NCI-H524 (cell line): ENCODE results near the gene DENND4C.
"Not testable (repeated sequence)": the region's sequence is repeated elsewhere in the genome, so short reads cannot be mapped to it uniquely, and the experiment has no call there.

Source experiments
- DNase-seq, 2 experiments: peaks; one replicate each; lab custom pipeline; 2025; lab: John Stamatoyannopoulos, UW

DENND4C gene

DNA sequence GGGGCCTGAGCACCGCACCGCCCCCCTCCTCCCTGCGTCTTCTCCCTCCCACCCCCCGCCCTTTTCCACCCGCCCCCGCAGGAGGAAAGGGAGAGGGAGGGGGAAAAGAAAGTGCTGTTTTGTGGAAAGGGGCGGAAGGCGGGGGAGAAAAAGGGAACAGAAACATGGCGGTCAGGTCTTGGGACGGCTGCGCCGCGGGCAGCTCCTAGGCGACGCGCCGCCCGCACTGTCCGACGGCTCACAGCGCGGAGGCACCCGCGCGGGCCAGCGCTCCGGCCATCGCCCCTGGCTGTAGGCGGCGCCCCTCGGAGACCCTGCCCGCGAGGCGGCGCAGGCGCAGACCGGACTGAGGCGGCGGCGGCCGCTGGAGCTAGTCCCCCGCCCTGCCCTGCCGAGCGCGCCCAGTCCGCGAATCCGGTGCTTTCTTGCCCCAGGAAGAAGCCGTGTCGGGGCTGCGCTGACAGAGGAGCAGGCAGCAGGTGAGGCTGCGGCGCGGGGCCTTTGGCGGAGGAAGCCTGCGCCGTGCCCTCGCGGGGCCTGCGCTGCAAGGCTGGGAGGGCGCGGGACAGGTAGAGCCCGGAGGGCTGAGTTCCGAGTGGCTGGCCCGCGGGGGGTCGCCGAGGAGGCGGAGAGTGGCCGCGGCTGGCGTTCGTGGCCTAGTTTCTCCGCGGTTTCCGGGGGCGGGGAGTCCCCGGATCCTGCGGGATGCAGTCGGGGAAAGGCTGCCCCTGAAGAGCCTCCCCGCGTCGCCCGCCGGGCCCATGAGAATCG, at the start of gene DENND4C:
Gene DENND4C (plus strand): TSS at position 339 of the 771 bp plus-strand sequence. CDS start 45,482 bp downstream, outside the sequence.
- DNase-seq = peak; percentile 84 to 88

DNA sequence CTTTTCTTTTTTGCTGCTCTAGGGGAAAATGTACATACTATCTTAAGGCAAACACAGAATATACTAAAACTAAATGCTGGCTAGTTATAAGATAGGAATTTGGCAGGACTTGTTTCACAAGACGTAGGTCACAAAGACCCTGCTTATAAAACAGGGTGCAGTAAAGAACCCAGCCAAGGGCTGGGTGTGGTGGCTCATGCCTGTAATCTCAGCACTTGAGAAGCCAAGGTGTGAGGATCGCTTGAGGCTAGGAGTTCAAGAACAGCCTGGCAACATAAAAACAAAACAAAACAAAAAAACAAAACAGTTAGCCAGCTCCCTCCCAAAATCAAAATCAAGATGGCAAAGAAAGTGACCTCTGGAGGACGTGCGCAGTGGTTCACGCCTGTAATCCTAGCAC, 49.5 kb upstream of the DENND4C start:
- DNase-seq = no peak

DNA sequence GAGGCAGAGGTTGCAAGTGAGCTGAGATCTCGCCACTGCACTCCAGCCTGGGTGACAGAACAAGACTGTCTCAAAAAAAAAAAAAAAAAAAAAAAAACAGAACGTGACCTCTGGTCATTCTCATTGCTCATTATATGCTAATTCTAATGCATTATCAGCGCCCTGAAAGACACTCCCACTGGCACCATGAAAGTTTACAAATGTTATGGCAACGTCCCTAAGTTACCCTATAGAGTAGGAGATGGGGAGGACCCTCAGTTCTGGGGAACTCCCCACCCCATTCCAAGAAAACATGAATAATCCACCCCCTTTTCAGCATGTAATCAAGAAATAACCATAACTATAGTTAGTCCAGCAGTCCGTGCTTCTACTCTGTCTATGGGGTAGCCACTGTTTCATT, 48.9 kb upstream of the DENND4C start:
- no peak for DNase-seq

DNA sequence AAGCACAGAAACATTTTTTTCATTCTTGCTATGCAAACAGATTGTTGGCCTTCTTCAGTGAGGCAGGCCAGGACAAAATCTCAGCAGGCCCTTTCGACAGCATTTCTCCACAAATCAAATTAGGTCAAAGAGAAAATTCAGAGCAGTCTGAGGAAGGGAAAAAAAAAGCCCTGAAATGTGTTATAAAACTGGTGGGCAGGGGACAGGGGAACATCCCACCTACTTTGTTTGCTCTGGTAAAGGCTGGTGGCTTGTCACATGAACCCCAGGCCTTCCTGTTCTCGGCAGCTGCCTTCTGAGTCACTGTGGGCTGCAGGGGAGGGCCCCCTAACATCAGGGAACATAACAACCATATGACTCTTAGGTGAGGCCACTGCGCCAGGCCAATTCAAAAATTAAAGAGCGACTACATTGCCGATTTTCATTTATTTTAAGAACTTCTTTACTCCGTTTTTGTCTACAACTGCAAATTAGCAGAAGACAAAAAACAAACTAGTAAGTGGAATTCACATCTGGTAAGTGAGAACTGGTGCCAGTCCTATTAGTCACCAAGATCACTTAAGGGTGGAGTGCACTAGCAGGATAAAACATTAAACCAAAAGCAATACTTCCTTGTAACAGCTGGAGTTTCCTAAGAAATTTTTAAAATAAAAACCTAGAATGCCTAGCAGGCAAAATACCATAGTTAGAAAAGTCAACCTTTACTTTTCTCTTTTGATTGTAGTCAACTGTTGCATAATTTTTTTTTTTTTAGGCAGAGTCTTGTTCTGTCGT, 46.2 kb upstream of the DENND4C start:
- DNase-seq = no peak

DNA sequence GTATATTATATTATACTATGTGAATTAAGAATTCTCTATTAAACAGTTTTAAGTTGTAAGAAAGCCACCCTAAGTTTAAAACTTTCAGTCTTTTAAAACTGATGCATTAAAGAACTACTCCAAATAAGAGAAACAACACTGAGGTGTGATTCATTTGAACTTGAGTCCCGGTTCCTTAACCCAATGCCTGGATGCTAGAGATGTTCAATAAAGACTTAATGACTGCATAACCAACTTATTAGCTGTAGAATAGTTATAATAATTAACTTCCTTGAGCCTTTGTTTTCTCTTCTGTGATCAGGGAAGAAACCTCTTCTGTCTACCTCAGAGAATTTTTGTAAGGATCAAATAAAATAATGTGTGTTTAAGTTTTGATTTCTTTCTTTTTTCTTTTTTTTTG, 45.3 kb upstream of the DENND4C start:
- DNase-seq = no peak

DNA sequence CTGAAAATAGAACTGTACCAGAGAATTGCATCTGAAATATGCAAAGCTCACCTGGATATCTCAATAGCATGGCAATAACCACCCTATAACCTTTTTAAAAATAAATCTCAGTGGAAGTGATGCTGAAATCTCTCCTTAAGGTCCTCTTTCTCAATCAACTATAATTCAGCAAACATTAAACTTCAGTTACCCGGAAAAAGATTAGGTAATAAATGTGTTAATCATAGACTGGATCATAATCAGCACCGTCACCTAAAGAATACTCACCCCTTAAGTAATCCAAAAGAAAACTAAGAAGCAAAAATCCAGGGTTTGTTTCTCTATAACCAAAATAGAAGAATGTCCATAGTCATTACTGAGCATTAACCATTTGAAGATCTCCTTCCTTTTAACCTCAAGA, 44.3 kb upstream of the DENND4C start:
- no peak for DNase-seq

DNA sequence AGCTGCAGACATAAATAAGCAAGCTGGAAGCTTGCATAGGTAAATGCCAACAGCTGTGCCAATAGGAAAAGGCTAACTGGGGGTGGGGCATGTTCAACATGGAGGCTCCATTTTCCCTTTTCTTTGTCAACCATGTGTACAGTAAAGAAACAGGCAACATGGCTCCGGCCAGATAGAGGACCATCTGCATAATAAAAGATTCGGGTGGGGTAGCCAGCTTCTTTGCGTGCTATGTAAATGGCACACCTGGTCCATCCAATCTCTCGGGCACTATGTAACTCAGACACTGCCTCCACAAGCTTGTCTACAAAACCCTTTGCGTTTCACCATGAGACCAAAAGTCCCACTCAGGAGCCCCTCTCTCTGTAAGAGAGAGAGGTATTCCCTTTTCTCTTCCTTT, 41.7 kb upstream of the DENND4C start:
- DNase-seq = no peak

DNA sequence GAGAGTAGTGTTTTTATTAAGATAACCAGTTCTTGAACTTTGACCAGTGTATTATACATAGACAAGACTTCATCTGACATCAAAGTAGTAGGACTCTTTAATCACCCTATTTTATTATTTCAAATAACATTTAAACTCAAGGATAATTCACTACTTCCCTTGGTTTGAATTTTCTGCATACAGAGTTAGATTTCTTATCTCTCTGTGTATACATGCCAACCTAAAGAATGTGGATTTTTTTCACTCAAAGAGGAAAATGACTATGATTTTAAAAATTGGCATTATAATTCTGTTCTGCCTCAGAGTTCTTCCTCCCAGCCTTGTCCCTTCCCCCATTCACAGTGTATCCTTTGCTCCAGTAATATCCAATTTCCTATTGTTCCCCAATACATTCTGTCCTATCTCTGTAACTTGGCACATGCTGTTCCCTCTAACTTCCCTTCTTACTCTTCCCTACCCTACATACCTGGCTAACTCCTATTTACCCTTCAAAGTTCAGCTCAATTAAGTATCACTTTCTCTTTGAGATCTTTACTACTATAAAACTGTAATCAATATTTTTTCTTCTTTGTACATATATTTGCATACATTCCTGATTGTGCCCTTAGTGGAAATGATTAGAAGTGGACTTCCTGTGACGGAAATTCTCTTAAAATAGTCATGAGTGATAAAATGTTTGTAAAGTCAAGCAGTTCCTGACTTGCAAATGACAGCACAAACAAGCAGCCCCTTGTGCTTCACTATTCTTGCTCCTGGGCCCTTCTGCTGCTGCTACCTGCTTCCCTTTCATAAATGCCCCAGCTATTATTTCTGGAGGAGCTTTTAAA, 38.1 kb upstream of the DENND4C start:
- DNase-seq = no peak

DNA sequence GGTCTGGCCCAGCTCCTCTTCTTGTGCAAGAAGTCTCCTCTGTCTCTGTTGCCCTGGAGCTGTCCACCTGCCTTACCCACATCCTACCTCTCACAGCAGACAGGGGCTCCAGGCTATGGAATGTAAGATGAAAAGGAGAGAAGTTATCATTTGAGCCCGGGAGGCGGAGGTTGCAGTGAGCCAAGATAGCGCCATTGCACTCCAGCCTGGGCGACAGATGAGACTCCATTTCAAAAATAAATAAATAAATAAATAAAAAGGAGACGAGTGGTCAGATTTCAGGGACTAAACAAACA, 37.5 kb upstream of the DENND4C start:
- no peak for DNase-seq

DNA sequence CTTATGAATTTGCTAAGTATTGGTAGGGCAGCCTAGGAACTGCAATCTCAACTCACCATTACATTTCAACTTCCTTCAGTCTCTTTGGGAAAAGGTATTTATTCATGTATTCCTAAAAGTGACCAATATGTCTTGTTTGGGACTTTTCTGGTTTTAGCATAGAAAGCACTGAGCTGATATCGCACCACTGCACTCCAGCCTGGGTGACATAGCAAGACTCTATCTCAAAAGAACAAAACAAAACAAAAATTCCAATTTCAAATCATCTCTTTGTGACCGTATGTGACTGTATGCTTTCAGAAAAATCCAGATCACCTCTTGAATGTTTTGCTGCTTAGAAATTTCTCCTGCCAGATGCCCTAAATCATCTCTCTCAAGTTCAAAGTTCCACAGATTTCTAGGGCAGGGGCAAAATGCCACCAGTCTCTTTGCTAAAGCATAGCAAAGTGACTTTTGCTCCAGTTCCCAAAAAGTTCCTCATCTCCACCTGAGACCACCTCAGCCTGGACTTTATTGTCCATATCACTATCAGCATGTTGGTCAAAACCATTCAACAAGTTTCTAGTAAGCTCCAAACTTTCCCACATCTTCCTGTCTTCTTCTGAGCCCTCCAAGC, 37.0 kb upstream of the DENND4C start:
- DNase-seq = not testable (repeated sequence)

DNA sequence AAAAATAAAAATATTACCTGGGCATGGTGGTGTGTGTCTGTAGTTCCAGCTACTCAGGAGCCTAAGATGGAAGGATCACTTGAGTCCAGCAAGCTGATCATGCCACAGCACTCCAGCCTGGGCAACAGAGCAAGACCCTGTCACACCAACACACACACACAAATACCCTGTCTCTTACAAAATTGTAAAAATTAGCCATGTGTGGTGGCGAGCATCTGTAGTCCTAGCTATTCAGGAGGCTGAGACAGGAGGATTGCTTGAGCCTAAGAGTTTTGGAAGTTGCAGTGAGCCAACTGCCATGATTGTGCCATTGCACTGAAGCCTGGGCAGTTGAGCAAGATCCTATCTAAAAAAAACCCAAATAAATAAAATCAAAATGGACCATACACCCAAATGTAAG, 32.1 kb upstream of the DENND4C start:
- no peak for DNase-seq

DNA sequence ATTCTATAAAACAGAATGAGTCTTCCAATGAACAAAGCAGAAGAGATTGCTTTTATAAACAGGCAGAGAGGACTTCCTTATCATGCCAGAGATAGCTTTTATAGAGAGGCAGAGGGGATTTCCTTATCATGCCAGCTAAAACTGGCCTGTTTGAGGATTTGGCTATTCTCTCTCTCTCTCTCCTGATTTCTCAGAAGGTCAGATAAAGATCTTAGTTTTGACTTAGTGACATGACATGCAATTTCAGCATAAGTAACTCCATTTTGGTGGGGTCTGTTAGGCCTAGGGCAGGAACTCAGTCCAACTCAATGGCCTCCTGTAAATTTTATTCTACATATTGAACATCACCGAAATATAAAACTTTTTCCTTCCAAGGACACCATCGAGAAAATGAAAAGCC, 31.5 kb upstream of the DENND4C start:
- DNase-seq = no peak

DNA sequence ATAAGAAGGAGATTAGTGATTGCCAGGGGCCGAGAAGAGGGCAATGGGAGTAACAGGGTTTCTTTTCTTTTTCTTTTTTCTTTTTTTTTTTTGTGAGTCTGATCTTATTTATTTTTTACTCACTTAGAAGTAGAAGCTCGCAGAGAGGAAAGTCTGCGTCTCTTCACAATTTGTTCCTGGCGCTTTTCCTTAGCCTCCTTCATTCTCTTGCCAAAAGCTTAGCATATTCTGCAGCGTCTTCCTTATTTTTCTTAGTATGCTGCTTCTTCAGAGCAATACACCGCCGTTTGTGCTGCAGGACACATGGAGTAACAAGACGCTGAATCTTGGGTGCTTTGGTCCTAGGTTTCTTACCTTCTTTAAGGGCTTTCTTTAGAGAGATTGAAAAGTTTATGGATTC, 30.3 kb upstream of the DENND4C start:
- no peak for DNase-seq

DNA sequence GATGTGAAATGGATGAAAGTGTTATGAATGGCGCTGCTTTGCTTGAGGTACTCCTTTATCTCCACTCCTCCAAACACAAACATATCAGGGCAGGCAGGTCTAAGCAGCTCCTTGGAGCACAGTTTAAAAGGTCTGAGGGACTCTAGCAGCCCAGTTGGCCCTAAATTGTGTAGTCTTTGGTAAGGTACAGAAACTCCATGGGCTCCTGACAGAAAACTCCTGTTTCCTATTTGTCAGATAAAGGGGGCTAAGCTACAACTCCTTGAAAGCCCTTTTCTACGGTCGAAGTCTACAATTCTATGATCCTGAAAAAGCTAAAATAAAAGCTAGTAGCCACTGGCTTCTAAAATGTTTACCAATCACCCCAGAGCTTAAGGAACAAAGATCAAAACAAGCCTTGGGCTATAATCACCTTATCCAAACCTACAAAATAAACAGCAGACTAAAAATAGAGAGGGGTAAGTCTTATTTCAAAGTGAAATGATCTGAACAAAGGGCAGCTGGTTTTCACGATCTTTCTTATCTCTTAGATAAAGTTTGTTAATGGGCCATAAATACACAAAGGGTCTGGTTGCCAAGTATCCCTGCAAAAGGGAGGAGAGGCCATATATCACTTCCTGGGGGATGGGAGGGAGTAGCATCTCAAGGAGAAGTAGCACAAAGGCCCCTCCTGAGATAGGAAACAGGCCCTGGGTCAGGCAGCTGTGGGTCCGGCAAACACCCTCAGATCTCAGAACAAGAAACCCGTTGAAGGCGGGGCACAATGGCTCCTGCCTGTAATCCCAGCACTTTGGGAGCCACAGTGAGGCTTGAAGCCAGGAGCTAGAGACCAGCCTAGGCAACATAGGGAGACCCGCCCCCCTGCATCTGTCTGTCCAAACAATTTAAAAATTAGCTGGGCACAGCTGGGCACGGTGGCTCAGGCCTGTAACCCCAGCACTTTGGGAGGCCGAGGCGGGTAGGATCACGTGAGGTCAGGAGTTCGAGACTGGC, 28.3 kb upstream of the DENND4C start:
- no peak for DNase-seq

DNA sequence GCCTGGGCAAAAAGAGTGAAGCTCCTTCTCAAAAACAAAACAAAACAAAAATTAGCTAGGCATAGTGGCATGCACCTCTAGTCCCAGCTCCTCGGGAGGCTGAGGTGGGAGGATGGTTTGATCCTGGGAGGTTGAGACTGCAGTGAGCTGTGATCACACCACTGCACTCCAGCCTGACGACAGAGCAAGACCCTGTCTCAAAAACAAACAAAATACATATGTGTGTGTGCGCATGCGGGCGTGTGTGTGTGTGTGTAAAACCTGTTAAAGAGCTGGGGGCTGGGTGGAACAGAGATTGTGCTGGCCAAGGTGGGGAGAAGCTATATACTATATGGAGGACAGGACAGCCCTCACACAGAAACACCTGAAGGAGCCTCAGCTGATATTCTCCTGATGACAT, 27.4 kb upstream of the DENND4C start:
- no peak for DNase-seq

DNA sequence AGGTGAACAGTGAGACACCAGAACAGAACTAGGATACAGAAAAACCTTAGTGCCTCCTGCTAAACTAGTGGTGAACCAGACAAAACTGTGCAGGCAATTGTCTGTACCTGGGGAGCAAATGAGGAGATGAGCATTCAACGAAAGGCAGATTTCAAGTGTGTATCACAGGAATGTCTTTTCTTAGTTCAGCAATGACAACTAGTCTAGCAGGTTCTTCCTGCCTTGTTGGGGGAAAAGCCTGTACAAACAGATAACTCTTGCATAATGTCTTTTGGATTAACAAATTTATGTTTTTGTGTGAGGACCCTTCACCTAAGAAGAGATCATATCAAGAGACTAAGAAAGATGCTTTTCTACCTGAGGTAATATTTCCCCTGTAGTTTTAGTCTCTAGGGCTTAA, 21.8 kb upstream of the DENND4C start:
- DNase-seq = no peak

DNA sequence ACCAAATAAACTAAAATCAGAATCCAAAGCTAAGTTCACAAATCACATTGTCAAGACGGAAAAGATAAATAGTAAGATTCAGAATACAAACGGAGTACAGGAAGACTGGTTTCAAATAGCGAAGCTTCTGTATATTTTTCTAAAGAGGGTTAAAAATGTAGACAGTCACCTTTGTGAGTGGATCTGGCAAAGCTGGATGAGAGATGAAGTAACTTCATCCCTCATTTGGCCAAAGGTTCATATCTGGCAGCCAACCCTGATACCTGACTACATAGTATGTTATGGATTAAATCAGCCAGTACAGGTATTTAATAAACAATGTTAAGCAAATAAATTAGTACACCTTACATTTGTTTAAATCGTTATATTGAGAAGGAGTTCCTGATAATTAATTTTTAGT, 21.3 kb upstream of the DENND4C start:
- no peak for DNase-seq

DNA sequence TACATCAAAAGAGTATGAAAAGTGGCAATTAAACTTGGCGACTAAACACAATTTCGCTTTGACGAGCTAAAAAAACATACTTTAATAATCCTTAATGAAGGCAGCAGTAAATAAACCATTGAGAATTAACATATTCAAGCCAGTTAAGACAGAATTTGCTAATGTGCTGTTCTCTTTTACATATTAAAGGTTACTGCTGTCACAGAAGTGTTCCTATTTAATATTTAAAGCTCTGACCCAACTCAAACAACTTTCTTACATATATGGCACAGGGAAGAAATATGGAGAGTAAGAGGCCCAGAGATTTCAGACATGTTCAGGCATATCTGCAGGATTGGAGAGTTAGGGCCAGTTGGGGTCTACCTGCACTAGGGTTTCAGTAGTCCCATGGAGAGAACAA, 16.7 kb upstream of the DENND4C start:
- no peak for DNase-seq

DNA sequence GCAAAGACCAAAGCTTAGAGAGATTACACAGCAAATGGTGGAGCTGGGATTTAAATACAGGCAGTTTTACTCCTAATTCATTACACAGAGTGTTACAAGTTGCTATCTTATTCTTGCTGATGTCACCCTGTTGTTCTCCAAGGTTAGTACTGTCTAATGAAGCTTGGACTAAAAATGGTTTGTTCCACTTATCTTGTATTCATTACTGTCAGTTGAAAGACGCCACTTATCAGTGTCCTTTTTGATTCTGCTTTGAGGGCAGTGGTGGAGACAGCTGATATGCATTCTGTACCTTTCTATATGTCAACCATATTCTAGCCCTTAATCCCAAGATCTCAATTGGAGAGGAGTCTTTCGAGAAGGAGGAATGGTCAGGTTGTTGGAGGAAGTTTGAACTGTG, 14.0 kb upstream of the DENND4C start:
- DNase-seq = no peak

DNA sequence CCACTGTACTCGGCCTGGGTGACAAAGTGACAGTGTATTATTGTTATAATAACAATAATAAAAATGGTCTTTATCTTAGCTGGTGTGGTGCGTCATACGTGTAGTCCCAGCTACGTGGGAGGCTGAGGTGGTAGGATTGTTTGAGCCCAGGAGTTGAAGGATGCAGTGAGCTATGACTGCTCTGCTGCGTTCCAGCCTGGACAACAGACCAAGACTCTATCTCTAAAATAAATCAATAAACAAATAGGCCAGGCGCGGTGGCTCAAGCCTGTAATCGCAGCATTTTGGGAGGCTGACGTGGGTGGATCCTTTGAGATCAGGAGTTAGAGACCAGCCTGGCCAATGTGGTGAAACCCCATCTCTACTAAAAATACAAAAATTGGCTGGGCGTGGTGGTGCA, 9.2 kb upstream of the DENND4C start:
- no peak for DNase-seq

DNA sequence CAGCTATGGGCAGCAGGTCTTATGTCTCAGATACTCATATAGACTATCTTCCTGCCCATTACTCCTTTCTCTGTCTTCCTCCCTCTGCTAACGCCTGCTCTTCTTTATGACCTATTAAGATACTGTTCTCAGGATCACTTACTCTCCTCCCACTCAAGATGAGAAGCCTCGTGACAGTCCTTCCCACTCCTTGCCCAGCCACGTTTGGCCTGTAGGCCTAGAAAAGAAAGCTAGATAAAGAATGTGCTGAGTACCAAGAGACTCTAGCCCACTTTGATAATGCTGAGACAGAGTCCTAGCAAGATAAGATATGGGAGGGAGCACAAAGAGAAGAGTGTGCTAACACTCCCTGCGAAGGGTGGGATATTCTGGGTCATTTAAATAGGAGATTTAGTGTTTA, 6.8 kb upstream of the DENND4C start:
- DNase-seq = no peak
